HEK293 (cell line): Measurements from ENCODE around the gene PARD3.
A peak's percentile ranks its signal among the peaks of the same experiment; 100 is the strongest.

Experiments used
- CTCF ChIA-PET: fragments of 350-600 bp; formaldehyde crosslinking; extraction: SDS; loops from one replicate; lab custom pipeline; 2021; ENCODE audit warnings: antibody characterized with exemption; lab: Yijun Ruan, JAX
- POLR2A ChIA-PET: fragments of 300-600 bp; formaldehyde crosslinking; extraction: SDS; loops from one replicate; lab custom pipeline; 2020; ENCODE audit warnings: antibody characterized with exemption, inconsistent platforms; lab: Yijun Ruan, JAX
- H3K27ac ChIP-seq: fragments of 200-500 bp; sonication (Bioruptor generic); 2 replicates; pipeline ENCODE4 v1.5.1; 2014; ENCODE audit warnings: low read depth, low read length, control low read depth, inconsistent platforms; ENCODE audit errors: extremely low read depth
- H3K36me3 ChIP-seq, 2 experiments: fragments of 200-500 bp in 1 of 2; sonication (Bioruptor generic) in 1 of 2; 1 replicate in 1 of 2; 2 replicates in 1 of 2; pipeline ENCODE4 v1.5.1; 2014 to 2017; ENCODE audit warnings: inconsistent platforms in 2 of 2, low read length in 2 of 2; ENCODE audit not compliant: control insufficient read depth in 2 of 2, insufficient read depth in 1 of 2
- H3K4me1 ChIP-seq: fragments of 200-500 bp; sonication (Bioruptor generic); 2 replicates; pipeline ENCODE4 v1.5.1; 2014; ENCODE audit warnings: mild to moderate bottlenecking, low read length, inconsistent platforms; ENCODE audit not compliant: control insufficient read depth, insufficient read depth
- H3K4me3 ChIP-seq: 2 replicates; pipeline ENCODE4 v1.5.1; 2011; ENCODE audit warnings: low read depth, mild to moderate bottlenecking, control low read depth, low read length, moderate library complexity
- H3K9me3 ChIP-seq: fragments of 200-500 bp; sonication (Bioruptor generic); 2 replicates; pipeline ENCODE4 v1.5.1; 2014; ENCODE audit warnings: low read depth, low read length, inconsistent platforms; ENCODE audit not compliant: control insufficient read depth, insufficient read depth
- CTCF ChIP-seq: fragments of 450-650 bp; formaldehyde crosslinking; IDR thresholded peaks from 2 replicates; pipeline ENCODE4 v1.5.1; 2016; ENCODE audit warnings: missing biosample characterization, missing genetic modification characterization
- GLIS1 ChIP-seq: fragments of 450-650 bp; formaldehyde crosslinking; IDR thresholded peaks from 2 replicates; pipeline ENCODE4 v1.5.1; 2016; ENCODE audit warnings: missing biosample characterization, missing genetic modification characterization
- MEIS1 ChIP-seq: sonication (generic); formaldehyde crosslinking; IDR thresholded peaks from 2 replicates; pipeline ENCODE4 v1.8.1; 2022; ENCODE audit warnings: missing genetic modification reagents, mild to moderate bottlenecking, borderline replicate concordance
- MYNN ChIP-seq: fragments of 450-650 bp; formaldehyde crosslinking; IDR thresholded peaks from 2 replicates; pipeline ENCODE4 v1.5.1; 2016; ENCODE audit warnings: missing biosample characterization, missing genetic modification characterization, borderline replicate concordance
- OSR2 ChIP-seq: fragments of 450-650 bp; formaldehyde crosslinking; IDR thresholded peaks from 2 replicates; pipeline ENCODE4 v1.5.1; 2016; ENCODE audit warnings: missing biosample characterization, missing genetic modification characterization
- RBAK ChIP-seq: fragments of 450-650 bp; formaldehyde crosslinking; IDR thresholded peaks from 2 replicates; pipeline ENCODE4 v1.5.1; 2016; ENCODE audit warnings: missing biosample characterization, missing genetic modification characterization
- REPIN1 ChIP-seq: fragments of 450-650 bp; formaldehyde crosslinking; IDR thresholded peaks from 2 replicates; pipeline ENCODE4 v1.5.1; 2017; ENCODE audit warnings: missing biosample characterization, missing genetic modification characterization, low read depth
- SALL2 ChIP-seq: fragments of 450-650 bp; formaldehyde crosslinking; IDR thresholded peaks from 2 replicates; pipeline ENCODE4 v1.5.0; 2017; ENCODE audit warnings: missing biosample characterization, mild to moderate bottlenecking, missing genetic modification characterization, borderline replicate concordance
- YY1 ChIP-seq: fragments of 450-650 bp; formaldehyde crosslinking; IDR thresholded peaks from 2 replicates; pipeline ENCODE4 v1.5.1; 2018; ENCODE audit warnings: missing biosample characterization, missing genetic modification characterization
- YY2 ChIP-seq: fragments of 450-650 bp; formaldehyde crosslinking; IDR thresholded peaks from 2 replicates; pipeline ENCODE4 v1.5.1; 2016; ENCODE audit warnings: missing biosample characterization, missing genetic modification characterization
- ZBTB44 ChIP-seq: fragments of 450-650 bp; IDR thresholded peaks from 2 replicates; pipeline ENCODE4 v1.5.1; 2018; ENCODE audit warnings: missing biosample characterization, mild to moderate bottlenecking, missing genetic modification characterization
- ZBTB48 ChIP-seq: fragments of 450-650 bp; formaldehyde crosslinking; IDR thresholded peaks from 2 replicates; pipeline ENCODE4 v1.5.1; 2016; ENCODE audit warnings: missing biosample characterization, missing genetic modification characterization
- ZBTB8A ChIP-seq: fragments of 450-650 bp; formaldehyde crosslinking; IDR thresholded peaks from 2 replicates; pipeline ENCODE4 v1.5.1; 2016; ENCODE audit warnings: missing biosample characterization, missing genetic modification characterization
- ZNF140 ChIP-seq: fragments of 450-650 bp; formaldehyde crosslinking; IDR thresholded peaks from 2 replicates; pipeline ENCODE4 v1.5.1; 2016; ENCODE audit warnings: missing biosample characterization, missing genetic modification characterization
- ZNF169 ChIP-seq: fragments of 450-650 bp; formaldehyde crosslinking; IDR thresholded peaks from 2 replicates; pipeline ENCODE4 v1.5.1; 2016; ENCODE audit warnings: missing biosample characterization, missing genetic modification characterization
- ZNF2 ChIP-seq: fragments of 450-650 bp; formaldehyde crosslinking; IDR thresholded peaks from 2 replicates; pipeline ENCODE4 v1.5.1; 2016; ENCODE audit warnings: missing biosample characterization, missing genetic modification characterization
- ZNF311 ChIP-seq: fragments of 450-650 bp; formaldehyde crosslinking; IDR thresholded peaks from 2 replicates; pipeline ENCODE4 v1.5.1; 2017; ENCODE audit warnings: missing biosample characterization, missing genetic modification characterization, borderline replicate concordance
- ZNF324 ChIP-seq: fragments of 450-650 bp; formaldehyde crosslinking; IDR thresholded peaks from 2 replicates; pipeline ENCODE4 v1.5.1; 2016; ENCODE audit warnings: missing biosample characterization, missing genetic modification characterization
- ZNF354C ChIP-seq: fragments of 450-650 bp; formaldehyde crosslinking; IDR thresholded peaks from 2 replicates; pipeline ENCODE4 v1.5.1; 2016; ENCODE audit warnings: missing biosample characterization, missing genetic modification characterization, low read depth, borderline replicate concordance
- ZNF449 ChIP-seq: fragments of 450-650 bp; formaldehyde crosslinking; IDR thresholded peaks from 2 replicates; pipeline ENCODE4 v1.5.1; 2017; ENCODE audit warnings: missing biosample characterization, mild to moderate bottlenecking, missing genetic modification characterization, moderate library complexity
- ZNF513 ChIP-seq: fragments of 450-650 bp; IDR thresholded peaks from 2 replicates; pipeline ENCODE4 v1.5.1; 2018; ENCODE audit warnings: missing biosample characterization, missing genetic modification characterization
- ZNF529 ChIP-seq: fragments of 450-650 bp; formaldehyde crosslinking; IDR thresholded peaks from 2 replicates; pipeline ENCODE4 v1.5.1; 2017; ENCODE audit warnings: missing genetic modification characterization, missing biosample characterization; ENCODE audit not compliant: insufficient replicate concordance
- ZNF610 ChIP-seq: fragments of 450-650 bp; formaldehyde crosslinking; IDR thresholded peaks from 2 replicates; pipeline ENCODE4 v1.5.1; 2016; ENCODE audit warnings: missing biosample characterization, missing genetic modification characterization, borderline replicate concordance
- ZNF654 ChIP-seq: fragments of 450-650 bp; formaldehyde crosslinking; IDR thresholded peaks from 2 replicates; pipeline ENCODE4 v1.5.1; 2016; ENCODE audit warnings: low read depth, missing biosample characterization, missing genetic modification characterization
- ZNF660 ChIP-seq: fragments of 450-650 bp; IDR thresholded peaks from 2 replicates; pipeline ENCODE4 v1.5.1; 2018; ENCODE audit warnings: missing biosample characterization, mild to moderate bottlenecking, missing genetic modification characterization
- ZNF701 ChIP-seq: fragments of 450-650 bp; formaldehyde crosslinking; IDR thresholded peaks from 2 replicates; pipeline ENCODE4 v1.5.1; 2016; ENCODE audit warnings: missing biosample characterization, missing genetic modification characterization
- ZNF768 ChIP-seq: fragments of 450-650 bp; formaldehyde crosslinking; IDR thresholded peaks from 2 replicates; pipeline ENCODE4 v1.5.1; 2018; ENCODE audit warnings: missing biosample characterization, mild to moderate bottlenecking, missing genetic modification characterization
- ZSCAN18 ChIP-seq: fragments of 450-650 bp; formaldehyde crosslinking; IDR thresholded peaks from 2 replicates; pipeline ENCODE4 v1.5.1; 2016; ENCODE audit warnings: missing biosample characterization, missing genetic modification characterization

PARD3 gene

GRCh38 chr10:34638406-34639054, 176.6 kb downstream of the PARD3 start:
- H3K36me3 ChIP-seq, result no peaks in the 10 kb centered on the region
- TF ChIP-seq ZNF354C (tag by site-specific recombination) (no peak), ZNF660 (tag by site-specific recombination) (peak; percentile 81), ZBTB44 (peak; percentile 20; the same call in 1 of the 2 replicates), CTCF (tag by site-specific recombination) (peak; percentile 51), MEIS1 (no peak), ZNF140 (tag by site-specific recombination) (no peak), YY2 (no peak), ZNF324 (0 out of 2 replicates have a peak, but pooled peaks have one; percentile 17), ZNF610 (tag by site-specific recombination) (no peak), ZNF701 (tag by site-specific recombination) (no peak), MYNN (no peak), ZNF768 (tag by site-specific recombination) (no peak), ZNF2 (tag by site-specific recombination) (peak; percentile 78), SALL2 (tag by site-specific recombination) (no peak), GLIS1 (tag by site-specific recombination) (no peak), ZNF654 (tag by site-specific recombination) (peak; percentile 89), ZSCAN18 (no peak)
- no peaks in the 10 kb centered on the region for H3K4me1 ChIP-seq
- no peaks in the 10 kb centered on the region for H3K9me3 ChIP-seq
- ChIA-PET CTCF (interaction anchor here (0.6 to 2.4 kb wide), 41 partner anchors 8 to 1661 kb away, joined by 3 to 15 read pairs (median 3); no protein-coding TSS in a partner anchor), POLR2A (interaction anchor here (0.5 kb wide), 1 partner anchor 1304 kb away, joined by 5 read pairs; the partner anchor contains the start of gene NRP1)
- H3K27ac ChIP-seq, result no peak overlapping the region
- H3K4me3 ChIP-seq, result no peak overlapping the region

GRCh38 chr10:34637418-34637911, 177.6 kb downstream of the PARD3 start:
- ChIA-PET POLR2A (no interaction called here), CTCF (interaction anchor here (0.6 to 2.4 kb wide), 26 partner anchors 9 to 1660 kb away, joined by 3 to 15 read pairs (median 4); no protein-coding TSS in a partner anchor)
- Histone ChIP-seq H3K27ac (no peak overlapping the region), H3K4me3 (no peak overlapping the region), H3K4me1 (no peaks in the 10 kb centered on the region), H3K9me3 (no peaks in the 10 kb centered on the region), H3K36me3 (no peaks in the 10 kb centered on the region)
- TF ChIP-seq ZNF449 (tag by site-specific recombination) (no peak), ZNF169 (tag by site-specific recombination) (no peak), RBAK (tag by site-specific recombination) (no peak), ZNF2 (tag by site-specific recombination) (peak; percentile 89), ZBTB48 (tag by site-specific recombination) (no peak), REPIN1 (tag by site-specific recombination) (no peak), ZBTB8A (tag by site-specific recombination) (no peak), ZNF311 (tag by site-specific recombination) (no peak), GLIS1 (tag by site-specific recombination) (no peak), OSR2 (tag by site-specific recombination) (no peak), YY1 (no peak), ZNF513 (tag by site-specific recombination) (no peak), ZNF529 (tag by site-specific recombination) (no peak)
